A549 (cell line): ENCODE results near the gene TBC1D22A.

Source experiments
- CBX8 ChIP-seq: fragments of 200-600 bp; sonication (generic); IDR thresholded peaks from 2 replicates; pipeline ENCODE4 v1.6.1; 2016
- CEBPB ChIP-seq, 2 experiments: fragments of >200 bp in 1 of 2; sonication (Bioruptor Twin) in 1 of 2; formaldehyde crosslinking in 1 of 2; IDR thresholded peaks; 2 replicates each; pipeline ENCODE4 v1.6.1; 2012 to 2016
- CTCF ChIP-seq: fragments of >200 bp; sonication (Bioruptor Twin); formaldehyde crosslinking; IDR thresholded peaks from 3 replicates; pipeline ENCODE4 v1.5.1; 2016
- EP300 ChIP-seq, 2 experiments: fragments of >200 bp; sonication (Bioruptor Twin); formaldehyde crosslinking; IDR thresholded peaks; 2 replicates in 1 of 2; 3 replicates in 1 of 2; pipeline ENCODE4 v1.6.1; 2016 to 2017
- FOSL2 ChIP-seq, 2 experiments: fragments of 450-650 bp in 1 of 2; fragments of >200 bp in 1 of 2; sonication (Bioruptor Twin) in 1 of 2; formaldehyde crosslinking; IDR thresholded peaks; 2 replicates each; pipeline versions ENCODE4 v1.5.0 to v1.6.1; 2016 to 2020; ENCODE audit warnings: mild to moderate bottlenecking in 1 of 2, moderate library complexity in 1 of 2
- HOXB13 ChIP-seq: fragments of 250-450 bp; sonication (Bioruptor Pico); IDR thresholded peaks from 2 replicates; pipeline ENCODE4 v1.5.0; 2020; ENCODE audit warnings: low read depth, mild to moderate bottlenecking, moderate library complexity
- MAX ChIP-seq: IDR thresholded peaks from 2 replicates; pipeline ENCODE4 v1.6.1; 2012
- POLR2A ChIP-seq: IDR thresholded peaks from 2 replicates; pipeline ENCODE4 v1.6.1; 2012; ENCODE audit warnings: mild to moderate bottlenecking, low read length
- RAD21 ChIP-seq, 2 experiments: fragments of >200 bp in 1 of 2; sonication (Bioruptor Twin) in 1 of 2; formaldehyde crosslinking in 1 of 2; IDR thresholded peaks in 1 of 2; conservative IDR thresholded peaks in 1 of 2; 2 replicates in 1 of 2; 3 replicates in 1 of 2; pipeline ENCODE4 v1.6.1; 2012 to 2018; ENCODE audit warnings: inconsistent platforms in 1 of 2
- RCOR1 ChIP-seq: fragments of 150-350 bp; IDR thresholded peaks from 2 replicates; pipeline ENCODE4 v1.6.1; 2014; ENCODE audit warnings: antibody characterized with exemption, low read length, low read depth
- SREBF2 ChIP-seq: fragments of 450-650 bp; IDR thresholded peaks from 2 replicates; pipeline ENCODE4 v1.6.1; 2014; ENCODE audit warnings: mild to moderate bottlenecking, moderate library complexity

GRCh38 chr22:47001288-47001687, 238.8 kb downstream of the TBC1D22A start:
- TF ChIP-seq POLR2A (no peak), CTCF (no peak), SREBF2 (no peak), FOSL2 (IDR thresholded peaks at IDR 0.05) (no peak), FOSL2 (CRISPR knock-in tag; IDR thresholded peaks at IDR 0.05) (no peak), HOXB13 (CRISPR knock-in tag) (no peak), MAX (no peak), RCOR1 (no peak), CBX8 (no peak), CEBPB (IDR thresholded peaks at IDR 0.05) (no peak), EP300 (IDR thresholded peaks at IDR 0.05) (no peak), RAD21 (conservative IDR thresholded peaks at IDR 0.05 in 1 of 2, IDR thresholded peaks at IDR 0.05 in 1 of 2) (no peak)
